Fibroblast of lung (primary cell): ENCODE measurements around the gene DNAJC27. TPM values are rescaled to one million over a fixed set of nuclear protein-coding genes. Genes with fewer than 3 reads are reported as not detected.

Experiments
- DNase-seq, 2 donors: peaks; one replicate each; pipeline versions ENCODE4 v3.0.0 to v3.0.0-alpha.2; 2010; ENCODE audit warnings: low read depth in 2 of 2
- H2AFZ ChIP-seq: 2 replicates; pipeline ENCODE4 v1.5.1; 2012; ENCODE audit warnings: low read length, control low read depth, inconsistent platforms
- H3K27ac ChIP-seq: 2 replicates; pipeline ENCODE4 v1.5.1; 2011; ENCODE audit warnings: low read length, control low read depth; ENCODE audit not compliant: insufficient read depth
- H3K27me3 ChIP-seq: 2 replicates; pipeline ENCODE4 v1.5.1; 2011; ENCODE audit warnings: mild to moderate bottlenecking, low read length; ENCODE audit not compliant: control insufficient read depth, insufficient read depth
- H3K36me3 ChIP-seq: 2 replicates; pipeline ENCODE4 v1.5.1; 2011; ENCODE audit warnings: low read length; ENCODE audit not compliant: control insufficient read depth, insufficient read depth
- H3K4me1 ChIP-seq: 2 replicates; pipeline ENCODE4 v1.5.1; 2011; ENCODE audit warnings: low read length; ENCODE audit not compliant: control insufficient read depth, insufficient read depth; ENCODE audit errors: extremely low read depth
- H3K4me2 ChIP-seq: 2 replicates; pipeline ENCODE4 v1.5.1; 2011; ENCODE audit warnings: low read length, control low read depth; ENCODE audit not compliant: insufficient read depth; ENCODE audit errors: extremely low read depth
- H3K4me3 ChIP-seq, 4 experiments: fragments of 200-600 bp in 1 of 4; sonication (generic) in 1 of 4; replicated peaks in 1 of 4; 2 replicates each; pipeline ENCODE4 v1.5.1; 2011 to 2016; ENCODE audit warnings: low read length in 4 of 4, low read depth in 3 of 4, mild to moderate bottlenecking in 3 of 4, control low read depth in 2 of 4, inconsistent platforms in 1 of 4, mixed read lengths in 1 of 4; ENCODE audit not compliant: insufficient read depth in 1 of 4; ENCODE audit errors: control extremely low read depth in 1 of 4
- H3K79me2 ChIP-seq: 2 replicates; pipeline ENCODE4 v1.5.1; 2012; ENCODE audit warnings: mild to moderate bottlenecking, low read length, inconsistent platforms; ENCODE audit not compliant: control insufficient read depth, insufficient read depth
- H3K9ac ChIP-seq: 2 replicates; pipeline ENCODE4 v1.5.1; 2011; ENCODE audit warnings: mild to moderate bottlenecking, low read length, control low read depth; ENCODE audit not compliant: insufficient read depth
- H3K9me3 ChIP-seq: 2 replicates; pipeline ENCODE4 v1.5.1; 2012; ENCODE audit warnings: low read depth, low read length; ENCODE audit not compliant: control insufficient read depth, insufficient read depth
- H4K20me1 ChIP-seq: 2 replicates; pipeline ENCODE4 v1.5.1; 2011; ENCODE audit warnings: low read length; ENCODE audit not compliant: control insufficient read depth, insufficient read depth; ENCODE audit errors: extremely low read depth
- CTCF ChIP-seq, 2 donors: IDR thresholded peaks in 1 of 2; conservative IDR thresholded peaks in 1 of 2; 1 replicate in 1 of 2; 2 replicates in 1 of 2; pipeline ENCODE4 v1.5.1; 2011 to 2012; ENCODE audit warnings: low read length in 2 of 2, control low read depth in 1 of 2, inconsistent platforms in 1 of 2, low read depth in 1 of 2, mild to moderate bottlenecking in 1 of 2
- EZH2 ChIP-seq: IDR thresholded peaks from 2 replicates; pipeline ENCODE4 v1.5.1; 2012; ENCODE audit warnings: low read length, control low read depth, mild to moderate bottlenecking; ENCODE audit errors: missing control alignments
- polyA plus RNA-seq, 2 donors: library from polyadenylated mRNA; depleted of rRNA in 1 of 2; stranded (reverse) in 1 of 2; unstranded in 1 of 2; fragments of >200 nt; gene quantifications; 2 replicates each; pipeline ENCODE4 v1.2.1, GENCODE V29; 2011 to 2012; ENCODE audit warnings: missing spikeins in 1 of 2
- total RNA-seq: library from RNA; depleted of rRNA; stranded (reverse); fragments of >200 nt; gene quantifications from 2 replicates; pipeline ENCODE4 v1.2.1, GENCODE V29; 2014

Gene DNAJC27
- total and polyA plus RNA-seq, 2 donors (not counting 1 experiment from before 2014, with no cell fraction given): 5.0 to 7.3 TPM

GRCh38 chr2:24957976-24958375 is 13.8 kb downstream of the DNAJC27 start:
- H3K4me3 ChIP-seq: no peak overlapping the region
- no peak overlapping the region for H3K4me2 ChIP-seq
- H2AFZ ChIP-seq: no peak overlapping the region
- H3K9me3 ChIP-seq: no peaks in the 10 kb centered on the region
- no peak overlapping the region for H3K9ac ChIP-seq
- H4K20me1 ChIP-seq: no peaks in the 10 kb centered on the region
- TF ChIP-seq CTCF (conservative IDR thresholded peaks at IDR 0.05 in 1 of 2, IDR thresholded peaks at IDR 0.05 in 1 of 2; ENCODE audit: low read depth in 1 of 2, low read length in 2 of 2) (no peak), EZH2 (no peak)
- no peaks in the 10 kb centered on the region for H3K79me2 ChIP-seq
- H3K4me1 ChIP-seq: no peaks in the 10 kb centered on the region
- no peaks in the 10 kb centered on the region for H3K36me3 ChIP-seq
- no peak overlapping the region for H3K27ac ChIP-seq
- no peak for DNase-seq
- H3K27me3 ChIP-seq: no peaks in the 10 kb centered on the region

- H4K20me1 ChIP-seq: no peaks in the 10 kb centered on the region
- no peak overlapping the region for H3K4me3 ChIP-seq
- no peak overlapping the region for H3K9ac ChIP-seq
- H3K79me2 ChIP-seq: no peaks in the 10 kb centered on the region
- no peaks in the 10 kb centered on the region for H3K9me3 ChIP-seq
- no peak overlapping the region for H3K4me2 ChIP-seq
- H3K27me3 ChIP-seq: no peaks in the 10 kb centered on the region
- TF ChIP-seq CTCF (conservative IDR thresholded peaks at IDR 0.05 in 1 of 2, IDR thresholded peaks at IDR 0.05 in 1 of 2; ENCODE audit: low read depth in 1 of 2, low read length in 2 of 2) (no peak), EZH2 (no peak)
- no peaks in the 10 kb centered on the region for H3K36me3 ChIP-seq
- no peaks in the 10 kb centered on the region for H3K4me1 ChIP-seq
- no peak overlapping the region for H2AFZ ChIP-seq
- no peak overlapping the region for H3K27ac ChIP-seq
- no peak for DNase-seq
These were observed 14.5 kb downstream of the DNAJC27 start for GRCh38 chr2:24957221-24957620.

- H3K4me1 ChIP-seq: no peaks in the 10 kb centered on the region
These were observed 15.8 kb downstream of the DNAJC27 start for GRCh38 chr2:24955921-24956320.

More at GRCh38 chr2:24955921-24956320, 15.8 kb downstream of the DNAJC27 start:
- no peak overlapping the region for H3K4me3 ChIP-seq
- H3K79me2 ChIP-seq: no peaks in the 10 kb centered on the region
- H3K9me3 ChIP-seq: no peaks in the 10 kb centered on the region
- H3K9ac ChIP-seq: no peak overlapping the region
- no peaks in the 10 kb centered on the region for H4K20me1 ChIP-seq
- no peak overlapping the region for H3K27ac ChIP-seq
- H3K36me3 ChIP-seq: no peaks in the 10 kb centered on the region
- no peak overlapping the region for H2AFZ ChIP-seq
- no peak for TF ChIP-seq EZH2
- TF ChIP-seq CTCF (conservative IDR thresholded peaks at IDR 0.05 in 1 of 2, IDR thresholded peaks at IDR 0.05 in 1 of 2; ENCODE audit: low read depth in 1 of 2, low read length in 2 of 2): no peak
- no peaks in the 10 kb centered on the region for H3K27me3 ChIP-seq
- no peak overlapping the region for H3K4me2 ChIP-seq
- no peak for DNase-seq
